Effector memory CD4-positive, alpha-beta T cell (primary cell): ENCODE measurements around the gene DNAJB7.
"Not testable (repeated sequence)": the region's sequence is repeated elsewhere in the genome, so short reads cannot be mapped to it uniquely, and the experiment has no call there.

Experiments used
- DNase-seq, 3 donors: peaks; one replicate each; pipeline ENCODE4 v3.0.0-alpha.2; 2020
- H3K27ac ChIP-seq: 2 replicates; pipeline ENCODE4 v1.7.0; 2013; ENCODE audit warnings: mild to moderate bottlenecking, low read length, moderate library complexity; ENCODE audit not compliant: insufficient read depth, poor library complexity, severe bottlenecking
- H3K27me3 ChIP-seq: replicated peaks from 2 replicates; pipeline ENCODE4 v1.7.0; 2013; ENCODE audit warnings: mild to moderate bottlenecking, low read length; ENCODE audit not compliant: insufficient read depth, control insufficient read depth, poor library complexity, severe bottlenecking
- H3K36me3 ChIP-seq: 2 replicates; pipeline ENCODE4 v1.7.0; 2013; ENCODE audit warnings: mild to moderate bottlenecking, low read length, moderate library complexity; ENCODE audit not compliant: control insufficient read depth, insufficient read depth
- H3K4me1 ChIP-seq: 2 replicates; pipeline ENCODE4 v1.7.0; 2013; ENCODE audit warnings: low read length, mild to moderate bottlenecking; ENCODE audit not compliant: control insufficient read depth, insufficient read depth, poor library complexity, severe bottlenecking
- H3K4me3 ChIP-seq: 2 replicates; pipeline ENCODE4 v1.7.0; 2013; ENCODE audit warnings: low read length, low read depth, mild to moderate bottlenecking; ENCODE audit not compliant: insufficient read depth, poor library complexity, severe bottlenecking
- H3K9me3 ChIP-seq: 2 replicates; pipeline ENCODE4 v1.7.0; 2013; ENCODE audit warnings: mild to moderate bottlenecking, low read length, moderate library complexity; ENCODE audit not compliant: control insufficient read depth

DNAJB7 gene

GRCh38 chr22:40853961-40854360 lies 8.0 kb downstream of the DNAJB7 start:
- Histone ChIP-seq H3K27me3 (no peaks in the 10 kb centered on the region), H3K4me3 (no peak overlapping the region), H3K9me3 (no peaks in the 10 kb centered on the region), H3K36me3 (peaks cover 11% of the 10 kb centered on the region), H3K27ac (no peak overlapping the region), H3K4me1 (peaks cover 24% of the 10 kb centered on the region)
- DNase-seq: no peak

GRCh38 chr22:40853333-40853732 lies 8.6 kb downstream of the DNAJB7 start:
- H3K9me3 ChIP-seq: no peaks in the 10 kb centered on the region
- H3K4me3 ChIP-seq: no peak overlapping the region
- H3K27me3 ChIP-seq: no peaks in the 10 kb centered on the region
- DNase-seq: no peak
- H3K4me1 ChIP-seq: peaks cover 24% of the 10 kb centered on the region
- H3K27ac ChIP-seq: no peak overlapping the region
- H3K36me3 ChIP-seq: peaks cover 11% of the 10 kb centered on the region

DNA sequence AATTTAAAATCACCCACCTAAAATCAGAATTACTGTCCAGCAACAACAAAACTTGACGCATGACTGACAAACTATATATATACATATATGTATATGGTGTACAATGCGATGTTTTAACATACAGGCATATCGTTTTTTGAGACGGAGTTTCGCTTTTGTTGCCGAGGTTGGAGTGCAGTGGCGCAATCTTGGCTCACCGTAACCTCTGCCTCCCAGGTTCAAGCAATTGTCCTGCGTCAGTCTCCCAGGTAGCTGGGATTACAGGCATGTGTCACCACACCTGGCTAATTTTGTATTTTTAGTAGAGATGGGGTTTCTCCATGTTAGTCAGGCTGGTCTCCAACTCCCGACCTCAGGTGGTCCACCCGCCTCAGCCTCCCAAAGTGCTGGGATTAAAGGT lies 16.1 kb downstream of the DNAJB7 start:
- DNase-seq: not testable (repeated sequence)

GRCh38 chr22:40844951-40845350 lies 17.0 kb downstream of the DNAJB7 start:
- Histone ChIP-seq H3K4me1 (no peaks in the 10 kb centered on the region), H3K36me3 (peaks cover 65% of the 10 kb centered on the region), H3K27ac (no peak overlapping the region), H3K27me3 (no peaks in the 10 kb centered on the region), H3K4me3 (no peak overlapping the region), H3K9me3 (no peaks in the 10 kb centered on the region)
- DNase-seq: no peak

More for the DNA sequence above, 16.1 kb downstream of the DNAJB7 start:
- not testable (repeated sequence) for H3K27ac ChIP-seq, H3K4me3 ChIP-seq, H3K4me1 ChIP-seq, H3K9me3 ChIP-seq, H3K27me3 ChIP-seq
- H3K36me3 ChIP-seq: peaks cover 62% of the 10 kb centered on the region

GRCh38 chr22:40838486-40838885 lies 23.4 kb downstream of the DNAJB7 start:
- Histone ChIP-seq H3K4me3 (no peak overlapping the region), H3K27ac (no peak overlapping the region), H3K4me1 (no peaks in the 10 kb centered on the region), H3K36me3 (peaks cover 71% of the 10 kb centered on the region), H3K9me3 (no peaks in the 10 kb centered on the region), H3K27me3 (no peaks in the 10 kb centered on the region)
- DNase-seq: no peak

DNA sequence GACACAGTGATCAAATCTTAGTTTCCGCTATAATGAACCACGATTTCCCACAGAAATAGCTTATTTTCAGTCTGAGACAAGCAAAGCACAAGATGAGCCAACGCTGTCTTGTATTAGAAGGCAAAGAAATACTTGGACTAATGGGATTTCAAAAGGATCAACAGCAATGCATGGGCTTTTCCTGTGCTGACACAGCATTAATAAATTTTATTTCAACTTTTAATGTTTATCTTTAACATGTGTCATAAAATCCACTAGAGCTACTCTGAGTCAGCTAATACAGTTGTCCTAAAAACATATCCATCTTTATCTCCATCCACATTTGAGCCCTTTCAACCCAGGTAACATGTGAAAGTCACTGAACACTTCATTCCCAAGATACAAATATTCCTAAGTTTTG lies 27.3 kb downstream of the DNAJB7 start:
- no peaks in the 10 kb centered on the region for H3K9me3 ChIP-seq
- no peak overlapping the region for H3K27ac ChIP-seq
- no peak for DNase-seq
- H3K4me3 ChIP-seq: no peak overlapping the region
- peaks cover 59% of the 10 kb centered on the region for H3K36me3 ChIP-seq
- no peaks in the 10 kb centered on the region for H3K4me1 ChIP-seq
- no peaks in the 10 kb centered on the region for H3K27me3 ChIP-seq

DNA sequence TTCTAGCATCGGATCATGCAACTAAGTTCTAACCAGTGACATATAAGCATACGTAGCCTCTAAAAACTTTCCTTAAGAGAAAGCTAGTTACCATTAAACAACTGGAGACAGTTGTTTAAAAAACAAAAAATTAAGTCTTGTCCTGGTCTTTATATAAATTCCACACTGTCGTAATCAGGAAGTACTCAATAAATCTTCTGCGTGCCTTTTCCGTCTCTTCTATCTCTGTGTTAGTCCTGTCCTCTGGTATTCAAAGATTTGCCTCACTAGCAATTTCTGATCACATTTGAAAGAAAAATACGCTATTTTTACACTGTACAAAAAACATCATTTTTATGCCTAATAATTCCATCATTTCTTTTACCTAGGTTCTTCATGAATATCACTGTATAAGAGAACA lies 32.8 kb downstream of the DNAJB7 start:
- H3K36me3 ChIP-seq: peaks cover 49% of the 10 kb centered on the region
- DNase-seq: no peak
- no peaks in the 10 kb centered on the region for H3K27me3 ChIP-seq
- H3K9me3 ChIP-seq: no peaks in the 10 kb centered on the region
- H3K27ac ChIP-seq: no peak overlapping the region
- H3K4me3 ChIP-seq: no peak overlapping the region
- no peaks in the 10 kb centered on the region for H3K4me1 ChIP-seq

- no peak for DNase-seq
- Histone ChIP-seq H3K36me3 (peaks cover 43% of the 10 kb centered on the region), H3K4me3 (no peak overlapping the region), H3K27me3 (no peaks in the 10 kb centered on the region), H3K27ac (no peak overlapping the region), H3K9me3 (no peaks in the 10 kb centered on the region), H3K4me1 (no peaks in the 10 kb centered on the region)
Measured at GRCh38 chr22:40826984-40827741, 34.8 kb downstream of the DNAJB7 start.

DNA sequence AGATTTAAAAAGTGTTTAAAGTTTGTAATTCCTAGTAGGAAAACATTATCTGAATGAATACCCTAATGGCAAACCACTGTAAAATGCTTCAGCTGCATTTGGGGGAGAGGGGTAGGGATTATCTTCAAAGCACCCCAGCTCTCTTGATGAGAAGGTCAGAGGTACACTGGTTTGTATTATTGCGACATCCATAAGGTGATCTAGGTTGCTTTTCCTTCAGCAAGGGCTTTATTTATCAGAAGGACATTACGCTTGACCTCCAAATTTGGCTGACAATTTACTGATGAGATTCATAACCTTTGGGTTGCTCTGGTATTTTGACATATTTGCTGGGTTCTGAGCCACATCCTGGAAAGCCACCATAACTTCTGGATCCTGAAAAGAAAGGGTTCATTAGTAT lies 35.6 kb downstream of the DNAJB7 start:
- H3K9me3 ChIP-seq, H3K4me1 ChIP-seq, H3K4me3 ChIP-seq, H3K27me3 ChIP-seq, H3K27ac ChIP-seq, DNase-seq: not testable (repeated sequence)
- H3K36me3 ChIP-seq: peaks cover 34% of the 10 kb centered on the region

DNA sequence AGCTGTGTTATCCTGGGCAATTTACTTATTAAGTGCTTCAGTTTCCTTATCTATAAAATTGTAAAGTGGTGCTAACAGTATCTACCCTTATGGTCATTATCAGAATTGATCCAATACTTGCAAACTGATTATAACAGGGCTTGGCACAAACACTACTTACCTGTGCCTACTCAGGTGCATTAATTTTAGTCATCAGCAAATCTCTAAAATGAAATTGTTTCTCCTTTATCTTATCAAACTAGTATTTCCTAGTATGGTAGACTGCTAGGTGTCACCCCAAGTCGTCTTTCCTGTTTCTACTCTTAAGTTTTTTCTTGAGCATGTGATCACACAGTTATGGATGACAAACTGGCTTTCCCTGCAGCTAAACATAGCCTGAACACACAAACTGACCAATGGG lies 38.5 kb downstream of the DNAJB7 start:
- no peak overlapping the region for H3K27ac ChIP-seq

More for the DNA sequence above, 38.5 kb downstream of the DNAJB7 start:
- peaks cover 11% of the 10 kb centered on the region for H3K36me3 ChIP-seq
- no peaks in the 10 kb centered on the region for H3K27me3 ChIP-seq
- no peak for DNase-seq
- H3K9me3 ChIP-seq: no peaks in the 10 kb centered on the region
- H3K4me3 ChIP-seq: no peak overlapping the region
- H3K4me1 ChIP-seq: no peaks in the 10 kb centered on the region
